GM19099 (cell line): ENCODE results near the gene NEDD4L.

ENCODE experiments used
- POLR2A ChIP-seq: IDR thresholded peaks from 3 replicates; pipeline ENCODE4 v1.6.1; 2011; ENCODE audit warnings: low read depth; ENCODE audit not compliant: insufficient read length; ENCODE audit errors: extremely low read depth

Gene NEDD4L

GRCh38 chr18:58321986-58322385 is 278.0 kb downstream of the NEDD4L start:
- TF ChIP-seq POLR2A = no peak

- TF ChIP-seq POLR2A = no peak
Observed at GRCh38 chr18:58322464-58322863, 278.4 kb downstream of the NEDD4L start.

- no peak for TF ChIP-seq POLR2A
Observed at GRCh38 chr18:58323866-58324762, 280.1 kb downstream of the NEDD4L start.

GRCh38 chr18:58324824-58325480 is 280.9 kb downstream of the NEDD4L start:
- no peak for TF ChIP-seq POLR2A

- TF ChIP-seq POLR2A = no peak
Observed at GRCh38 chr18:58325494-58325893, 281.5 kb downstream of the NEDD4L start.

GRCh38 chr18:58334061-58334460 is 290.0 kb downstream of the NEDD4L start:
- no peak for TF ChIP-seq POLR2A

GRCh38 chr18:58335223-58335622 is 291.2 kb downstream of the NEDD4L start:
- no peak for TF ChIP-seq POLR2A

GRCh38 chr18:58335821-58336220 is 291.8 kb downstream of the NEDD4L start:
- TF ChIP-seq POLR2A = no peak

- no peak for TF ChIP-seq POLR2A
Observed at GRCh38 chr18:58336605-58337004, 292.6 kb downstream of the NEDD4L start.

- no peak for TF ChIP-seq POLR2A
Observed at GRCh38 chr18:58337285-58337684, 293.3 kb downstream of the NEDD4L start.

GRCh38 chr18:58337686-58338085 is 293.7 kb downstream of the NEDD4L start:
- TF ChIP-seq POLR2A = no peak

- TF ChIP-seq POLR2A = no peak
Observed at GRCh38 chr18:58338141-58338540, 294.1 kb downstream of the NEDD4L start.

- no peak for TF ChIP-seq POLR2A
Observed at GRCh38 chr18:58338961-58339592, 295.1 kb downstream of the NEDD4L start.

- TF ChIP-seq POLR2A = no peak
Observed at GRCh38 chr18:58339890-58340289, 295.9 kb downstream of the NEDD4L start.

- no peak for TF ChIP-seq POLR2A
Observed at GRCh38 chr18:58341916-58342315, 297.9 kb downstream of the NEDD4L start.
